Neural cell (in vitro differentiated cells): ENCODE data around the gene TENT4B. TPM values are rescaled to one million over a fixed set of nuclear protein-coding genes. Genes with fewer than 3 reads are reported as not detected.

Experiments used
- H2AFZ ChIP-seq: fragments of 200-600, 300-800 bp; sonication (generic), shearing (Covaris generic); 2 replicates; pipeline ENCODE4 v1.6.0; 2014; ENCODE audit warnings: low read depth, mild to moderate bottlenecking, antibody characterized with exemption, low read length, moderate library complexity
- H3F3A ChIP-seq: fragments of 200-600 bp; shearing (Covaris generic); 2 replicates; pipeline ENCODE4 v1.6.1; 2016; ENCODE audit warnings: mild to moderate bottlenecking, moderate library complexity, mixed read lengths, antibody characterized with exemption, low read length; ENCODE audit not compliant: insufficient read depth, poor library complexity, severe bottlenecking
- H3K27ac ChIP-seq: fragments of 200-600, 300-800 bp; sonication (generic), shearing (Covaris generic); 2 replicates; pipeline ENCODE4 v1.5.1; 2014; ENCODE audit warnings: mild to moderate bottlenecking, low read length, moderate library complexity
- H3K27me3 ChIP-seq: fragments of 300-800, 200-600 bp; sonication (generic), shearing (Covaris generic); 2 replicates; pipeline ENCODE4 v1.6.0; 2014; ENCODE audit warnings: mild to moderate bottlenecking, low read depth, low read length, moderate library complexity; ENCODE audit not compliant: insufficient read depth
- H3K36me3 ChIP-seq: fragments of 300-800, 200-600 bp; sonication (generic), shearing (Covaris generic); 2 replicates; pipeline ENCODE4 v1.5.1; 2014; ENCODE audit warnings: mild to moderate bottlenecking, antibody characterized with exemption, low read length, moderate library complexity; ENCODE audit not compliant: insufficient read depth
- H3K4me2 ChIP-seq: fragments of 300-800, 200-600 bp; sonication (generic), shearing (Covaris generic); 2 replicates; pipeline ENCODE4 v1.6.0; 2014; ENCODE audit warnings: mild to moderate bottlenecking, low read length
- H3K4me3 ChIP-seq: fragments of 300-800, 200-600 bp; sonication (generic), shearing (Covaris generic); 2 replicates; pipeline ENCODE4 v1.5.1; 2014; ENCODE audit warnings: mild to moderate bottlenecking, low read length, moderate library complexity
- H3K79me2 ChIP-seq: fragments of 200-600 bp; shearing (Covaris generic); replicated peaks from 2 replicates; pipeline ENCODE4 v1.6.0; 2014; ENCODE audit warnings: mild to moderate bottlenecking, low read length, moderate library complexity; ENCODE audit not compliant: insufficient read depth
- H3K9ac ChIP-seq: fragments of 300-800, 200-600 bp; sonication (generic), shearing (Covaris generic); 2 replicates; pipeline ENCODE4 v1.6.1; 2016; ENCODE audit warnings: mild to moderate bottlenecking, low read length, mixed read lengths
- H3K9me2 ChIP-seq: fragments of 200-600 bp; shearing (Covaris generic); 2 replicates; pipeline ENCODE4 v1.6.1; 2016; ENCODE audit warnings: mild to moderate bottlenecking, low read length, mixed read lengths; ENCODE audit not compliant: insufficient read depth
- H3K9me3 ChIP-seq: fragments of 200-600, 300-800 bp; sonication (generic), shearing (Covaris generic); 2 replicates; pipeline ENCODE4 v1.6.1; 2016; ENCODE audit warnings: mild to moderate bottlenecking, mixed run types, low read length, moderate library complexity, mixed read lengths
- H4K20me1 ChIP-seq: fragments of 200-600 bp; shearing (Covaris generic); 2 replicates; pipeline ENCODE4 v1.6.1; 2016; ENCODE audit warnings: mild to moderate bottlenecking, mixed run types; ENCODE audit not compliant: insufficient read depth
- CTCF ChIP-seq: fragments of 450-650 bp; IDR thresholded peaks from 2 replicates; pipeline ENCODE4 v1.5.1; 2014; ENCODE audit warnings: antibody characterized with exemption, mild to moderate bottlenecking, moderate library complexity; ENCODE audit not compliant: poor library complexity, severe bottlenecking
- EP300 ChIP-seq: fragments of 450-650 bp; conservative IDR thresholded peaks from 2 replicates; pipeline ENCODE4 v1.6.1; 2014; ENCODE audit warnings: antibody characterized with exemption, mild to moderate bottlenecking, moderate library complexity; ENCODE audit not compliant: poor library complexity, severe bottlenecking
- EZH2 ChIP-seq: fragments of 200-600, 300-800 bp; shearing (Covaris generic), sonication (generic); IDR thresholded peaks from 2 replicates; pipeline ENCODE4 v1.6.1; 2014; ENCODE audit warnings: antibody characterized with exemption, low read length, borderline replicate concordance, mild to moderate bottlenecking; ENCODE audit not compliant: insufficient read depth, poor library complexity, severe bottlenecking
- MXI1 ChIP-seq: fragments of 450-650 bp; conservative IDR thresholded peaks from 2 replicates; pipeline ENCODE4 v1.6.1; 2014; ENCODE audit warnings: antibody characterized with exemption, mild to moderate bottlenecking; ENCODE audit not compliant: poor library complexity, severe bottlenecking
- POLR2AphosphoS5 ChIP-seq: IDR thresholded peaks from 2 replicates; pipeline ENCODE4 v1.6.1; 2012
- RAD21 ChIP-seq: fragments of 450-650 bp; conservative IDR thresholded peaks from 2 replicates; pipeline ENCODE4 v1.6.1; 2014; ENCODE audit warnings: antibody characterized with exemption, mild to moderate bottlenecking, moderate library complexity
- SMC3 ChIP-seq: fragments of 450-650 bp; conservative IDR thresholded peaks from 2 replicates; pipeline ENCODE4 v1.6.1; 2014; ENCODE audit warnings: antibody characterized with exemption, mild to moderate bottlenecking, moderate library complexity; ENCODE audit not compliant: poor library complexity
- TAF1 ChIP-seq: IDR thresholded peaks from 2 replicates; pipeline ENCODE4 v1.6.1; 2012; ENCODE audit warnings: low read depth
- polyA plus RNA-seq: library from polyadenylated mRNA; depleted of rRNA; stranded (reverse); fragments of >200 nt; gene quantifications from 2 replicates; pipeline ENCODE4 v1.2.3, GENCODE V29; 2014
- TF ChIP-seq, protein P1 (sequence below): IDR thresholded peaks from 2 replicates; pipeline ENCODE4 v1.6.1; 2012; ENCODE audit warnings: borderline replicate concordance

Gene TENT4B
- polyA plus RNA-seq, 1 donor from 2014 or later: 16.9 TPM

- Histone ChIP-seq H3K36me3 (no peaks in the 10 kb centered on the region), H3K27me3 (no peaks in the 10 kb centered on the region), H3K79me2 (peaks cover 3% of the 10 kb centered on the region), H3K27ac (no peak overlapping the region), H3K9me3 (no peaks in the 10 kb centered on the region), H3K9me2 (no peaks in the 10 kb centered on the region), H2AFZ (no peak overlapping the region), H3K4me3 (no peak overlapping the region), H4K20me1 (no peaks in the 10 kb centered on the region), H3K9ac (no peak overlapping the region), H3F3A (no peaks in the 10 kb centered on the region), H3K4me2 (no peak overlapping the region)
- TF ChIP-seq TAF1: no peak
- TF ChIP-seq EP300: no peak
- TF ChIP-seq POLR2AphosphoS5: no peak
- TF ChIP-seq SMC3: no peak
- no peak for TF ChIP-seq MXI1
These were observed 35.6 kb downstream of the TENT4B start for GRCh38 chr16:50188619-50189136.

DNA sequence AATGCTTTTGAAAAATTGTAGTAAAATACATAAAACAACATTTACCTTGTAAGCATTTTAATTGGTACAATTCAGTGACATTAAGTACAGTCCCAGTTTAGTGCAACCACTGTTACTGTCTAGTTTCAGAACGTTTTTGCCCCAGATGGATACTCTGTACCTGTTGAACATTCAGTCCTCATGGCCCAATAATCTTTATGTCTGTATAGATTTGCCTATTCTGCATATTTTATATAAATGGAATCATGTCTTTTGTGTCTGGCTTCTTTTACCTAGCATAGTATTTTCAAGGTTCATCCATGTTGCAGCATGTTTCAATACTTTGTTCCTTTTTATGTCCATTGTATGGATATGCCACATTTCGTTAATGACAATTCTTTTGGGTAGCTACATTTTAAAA, 37.2 kb downstream of the TENT4B start:
- H3K36me3 ChIP-seq: no peaks in the 10 kb centered on the region
- no peaks in the 10 kb centered on the region for H3K9me3 ChIP-seq
- no peaks in the 10 kb centered on the region for H3K27me3 ChIP-seq
- H3K4me2 ChIP-seq: no peak overlapping the region
- H3K4me3 ChIP-seq: no peak overlapping the region
- no peaks in the 10 kb centered on the region for H3K9me2 ChIP-seq
- no peaks in the 10 kb centered on the region for H3F3A ChIP-seq
- H3K27ac ChIP-seq: no peak overlapping the region
- TF ChIP-seq SMC3 (no peak), CTCF (no peak), EZH2 (no peak), POLR2AphosphoS5 (no peak), RAD21 (no peak), TAF1 (no peak), EP300 (no peak), MXI1 (no peak)
- TF ChIP-seq, protein P1, sequence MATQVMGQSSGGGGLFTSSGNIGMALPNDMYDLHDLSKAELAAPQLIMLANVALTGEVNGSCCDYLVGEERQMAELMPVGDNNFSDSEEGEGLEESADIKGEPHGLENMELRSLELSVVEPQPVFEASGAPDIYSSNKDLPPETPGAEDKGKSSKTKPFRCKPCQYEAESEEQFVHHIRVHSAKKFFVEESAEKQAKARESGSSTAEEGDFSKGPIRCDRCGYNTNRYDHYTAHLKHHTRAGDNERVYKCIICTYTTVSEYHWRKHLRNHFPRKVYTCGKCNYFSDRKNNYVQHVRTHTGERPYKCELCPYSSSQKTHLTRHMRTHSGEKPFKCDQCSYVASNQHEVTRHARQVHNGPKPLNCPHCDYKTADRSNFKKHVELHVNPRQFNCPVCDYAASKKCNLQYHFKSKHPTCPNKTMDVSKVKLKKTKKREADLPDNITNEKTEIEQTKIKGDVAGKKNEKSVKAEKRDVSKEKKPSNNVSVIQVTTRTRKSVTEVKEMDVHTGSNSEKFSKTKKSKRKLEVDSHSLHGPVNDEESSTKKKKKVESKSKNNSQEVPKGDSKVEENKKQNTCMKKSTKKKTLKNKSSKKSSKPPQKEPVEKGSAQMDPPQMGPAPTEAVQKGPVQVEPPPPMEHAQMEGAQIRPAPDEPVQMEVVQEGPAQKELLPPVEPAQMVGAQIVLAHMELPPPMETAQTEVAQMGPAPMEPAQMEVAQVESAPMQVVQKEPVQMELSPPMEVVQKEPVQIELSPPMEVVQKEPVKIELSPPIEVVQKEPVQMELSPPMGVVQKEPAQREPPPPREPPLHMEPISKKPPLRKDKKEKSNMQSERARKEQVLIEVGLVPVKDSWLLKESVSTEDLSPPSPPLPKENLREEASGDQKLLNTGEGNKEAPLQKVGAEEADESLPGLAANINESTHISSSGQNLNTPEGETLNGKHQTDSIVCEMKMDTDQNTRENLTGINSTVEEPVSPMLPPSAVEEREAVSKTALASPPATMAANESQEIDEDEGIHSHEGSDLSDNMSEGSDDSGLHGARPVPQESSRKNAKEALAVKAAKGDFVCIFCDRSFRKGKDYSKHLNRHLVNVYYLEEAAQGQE: no peak
- no peak overlapping the region for H2AFZ ChIP-seq
- no peak overlapping the region for H3K9ac ChIP-seq
- H4K20me1 ChIP-seq: no peaks in the 10 kb centered on the region
- peaks cover 3% of the 10 kb centered on the region for H3K79me2 ChIP-seq
